NCI-H2227 (cell line): ENCODE results near the gene ZFYVE19.

Experiments
- DNase-seq: peaks from one replicate; lab custom pipeline; 2025; ENCODE audit not compliant: unreplicated experiment; lab: John Stamatoyannopoulos, UW

The ZFYVE19 gene

GRCh38 chr15:40807028-40807887 is at the start of gene ZFYVE19, which contains the start of gene DNAJC17:
TSS of gene ZFYVE19 (plus strand) at chr15:40807089. CDS start at chr15:40807590, 501 bp downstream.
TSS of gene DNAJC17 (minus strand) at chr15:40807473. CDS start at chr15:40807446, 27 bp downstream.
- DNase-seq: peak; percentile 94

- DNase-seq: no peak
Observed at GRCh38 chr15:40759961-40760360, 46.9 kb upstream of the ZFYVE19 start.

- no peak for DNase-seq
Observed at GRCh38 chr15:40762919-40763800, 43.7 kb upstream of the ZFYVE19 start.

- no peak for DNase-seq
Observed at GRCh38 chr15:40763801-40764628, 42.9 kb upstream of the ZFYVE19 start, which contains the start of gene GCHFR. TSS of gene GCHFR (plus strand) at chr15:40764068. CDS start at chr15:40764181, 113 bp downstream.

- DNase-seq: no peak
Observed at GRCh38 chr15:40764629-40765103, 42.2 kb upstream of the ZFYVE19 start.

- DNase-seq: no peak
Observed at GRCh38 chr15:40766194-40766815, 40.6 kb upstream of the ZFYVE19 start.

GRCh38 chr15:40766906-40767837 is 39.7 kb upstream of the ZFYVE19 start:
- DNase-seq: peak; percentile 18

GRCh38 chr15:40767838-40768500 is 38.9 kb upstream of the ZFYVE19 start:
- no peak for DNase-seq

GRCh38 chr15:40768521-40769273 is 38.2 kb upstream of the ZFYVE19 start:
- DNase-seq: no peak

GRCh38 chr15:40769274-40770146 is 37.4 kb upstream of the ZFYVE19 start, which contains the start of gene C15orf62:
TSS of gene C15orf62 (plus strand) at chr15:40769980. CDS start at chr15:40770496, 516 bp downstream.
- peak; percentile 64 for DNase-seq

GRCh38 chr15:40770147-40770721 is 36.7 kb upstream of the ZFYVE19 start:
- DNase-seq: peak; percentile 38

- DNase-seq: no peak
Observed at GRCh38 chr15:40771242-40771641, 35.6 kb upstream of the ZFYVE19 start.

GRCh38 chr15:40772014-40772413 is 34.9 kb upstream of the ZFYVE19 start:
- no peak for DNase-seq

GRCh38 chr15:40773496-40773895 is 33.4 kb upstream of the ZFYVE19 start:
- DNase-seq: no peak

GRCh38 chr15:40773902-40774301 is 33.0 kb upstream of the ZFYVE19 start:
- DNase-seq: no peak

- DNase-seq: no peak
Observed at GRCh38 chr15:40775007-40775406, 31.9 kb upstream of the ZFYVE19 start.
